HEK293 (cell line): ENCODE measurements around the gene TK2.
"Not testable (repeated sequence)": the region's sequence is repeated elsewhere in the genome, so short reads cannot be mapped to it uniquely, and the experiment has no call there.

Experiments
- BCL11A ChIP-seq: fragments of 450-650 bp; formaldehyde crosslinking; IDR thresholded peaks from 2 replicates; pipeline ENCODE4 v1.5.1; 2016; ENCODE audit warnings: low read depth, missing biosample characterization, missing genetic modification characterization
- HOXD13 ChIP-seq: sonication (generic); formaldehyde crosslinking; IDR thresholded peaks from 2 replicates; pipeline ENCODE4 v1.8.0; 2022; ENCODE audit warnings: missing genetic modification reagents, borderline replicate concordance
- RBAK ChIP-seq: fragments of 450-650 bp; formaldehyde crosslinking; IDR thresholded peaks from 2 replicates; pipeline ENCODE4 v1.5.1; 2016; ENCODE audit warnings: missing biosample characterization, missing genetic modification characterization
- ZBTB8A ChIP-seq: fragments of 450-650 bp; formaldehyde crosslinking; IDR thresholded peaks from 2 replicates; pipeline ENCODE4 v1.5.1; 2016; ENCODE audit warnings: missing biosample characterization, missing genetic modification characterization
- ZFP3 ChIP-seq: fragments of 450-650 bp; formaldehyde crosslinking; IDR thresholded peaks from 2 replicates; pipeline ENCODE4 v1.5.1; 2016; ENCODE audit warnings: low read depth, missing biosample characterization, missing genetic modification characterization
- ZNF169 ChIP-seq: fragments of 450-650 bp; formaldehyde crosslinking; IDR thresholded peaks from 2 replicates; pipeline ENCODE4 v1.5.1; 2016; ENCODE audit warnings: missing biosample characterization, missing genetic modification characterization
- ZNF777 ChIP-seq: fragments of 450-650 bp; formaldehyde crosslinking; IDR thresholded peaks from 2 replicates; pipeline ENCODE4 v1.5.1; 2017; ENCODE audit warnings: missing biosample characterization, missing genetic modification characterization, borderline replicate concordance
- ZNF837 ChIP-seq: fragments of 450-650 bp; formaldehyde crosslinking; IDR thresholded peaks from 2 replicates; pipeline ENCODE4 v1.5.1; 2016; ENCODE audit warnings: missing biosample characterization, missing genetic modification characterization
- TF ChIP-seq, protein P1 (sequence below): fragments of 450-650 bp; formaldehyde crosslinking; IDR thresholded peaks from 2 replicates; pipeline ENCODE4 v1.5.1; 2016; ENCODE audit warnings: missing biosample characterization, missing genetic modification characterization
- TF ChIP-seq, protein P2 (sequence below): fragments of 450-650 bp; formaldehyde crosslinking; IDR thresholded peaks from 2 replicates; pipeline ENCODE4 v1.5.1; 2016; ENCODE audit warnings: missing biosample characterization, missing genetic modification characterization
- TF ChIP-seq, protein P3 (sequence below): sonication (generic); formaldehyde crosslinking; IDR thresholded peaks from 2 replicates; pipeline ENCODE4 v1.8.1; 2022; ENCODE audit warnings: mild to moderate bottlenecking, moderate library complexity, missing genetic modification reagents
- TF ChIP-seq, protein P4 (sequence below): fragments of 450-650 bp; formaldehyde crosslinking; IDR thresholded peaks from 2 replicates; pipeline ENCODE4 v1.5.1; 2017; ENCODE audit warnings: missing biosample characterization, missing genetic modification characterization

DNA sequence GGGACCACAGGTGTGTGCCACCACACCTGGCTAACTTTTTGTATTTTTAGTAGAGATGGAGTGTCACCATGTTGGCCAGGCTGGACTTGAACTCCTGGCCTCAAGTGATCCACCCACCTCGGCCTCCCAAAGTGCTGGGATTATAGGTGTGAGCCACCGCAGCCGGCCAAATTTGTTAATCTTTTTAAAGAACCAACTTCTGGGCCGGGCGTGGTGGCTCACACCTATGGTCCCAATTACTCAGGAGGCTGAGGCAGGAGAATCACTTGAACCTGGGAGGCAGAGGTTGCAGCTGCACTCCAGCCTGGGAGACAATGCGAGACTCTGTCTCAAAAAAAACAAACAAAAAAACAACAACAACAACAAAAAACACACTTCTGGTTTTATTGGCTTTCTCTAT lies 84.0 kb downstream of the TK2 start:
- TF ChIP-seq, protein P1, sequence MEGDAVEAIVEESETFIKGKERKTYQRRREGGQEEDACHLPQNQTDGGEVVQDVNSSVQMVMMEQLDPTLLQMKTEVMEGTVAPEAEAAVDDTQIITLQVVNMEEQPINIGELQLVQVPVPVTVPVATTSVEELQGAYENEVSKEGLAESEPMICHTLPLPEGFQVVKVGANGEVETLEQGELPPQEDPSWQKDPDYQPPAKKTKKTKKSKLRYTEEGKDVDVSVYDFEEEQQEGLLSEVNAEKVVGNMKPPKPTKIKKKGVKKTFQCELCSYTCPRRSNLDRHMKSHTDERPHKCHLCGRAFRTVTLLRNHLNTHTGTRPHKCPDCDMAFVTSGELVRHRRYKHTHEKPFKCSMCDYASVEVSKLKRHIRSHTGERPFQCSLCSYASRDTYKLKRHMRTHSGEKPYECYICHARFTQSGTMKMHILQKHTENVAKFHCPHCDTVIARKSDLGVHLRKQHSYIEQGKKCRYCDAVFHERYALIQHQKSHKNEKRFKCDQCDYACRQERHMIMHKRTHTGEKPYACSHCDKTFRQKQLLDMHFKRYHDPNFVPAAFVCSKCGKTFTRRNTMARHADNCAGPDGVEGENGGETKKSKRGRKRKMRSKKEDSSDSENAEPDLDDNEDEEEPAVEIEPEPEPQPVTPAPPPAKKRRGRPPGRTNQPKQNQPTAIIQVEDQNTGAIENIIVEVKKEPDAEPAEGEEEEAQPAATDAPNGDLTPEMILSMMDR, result not testable (repeated sequence)
- TF ChIP-seq RBAK; HOXD13 (CRISPR knock-in tag); ZBTB8A; ZFP3 (tag by site-specific recombination); ZNF837; ZNF169; BCL11A; ZNF777 (tag by site-specific recombination): not testable (repeated sequence)
- TF ChIP-seq, protein P2, sequence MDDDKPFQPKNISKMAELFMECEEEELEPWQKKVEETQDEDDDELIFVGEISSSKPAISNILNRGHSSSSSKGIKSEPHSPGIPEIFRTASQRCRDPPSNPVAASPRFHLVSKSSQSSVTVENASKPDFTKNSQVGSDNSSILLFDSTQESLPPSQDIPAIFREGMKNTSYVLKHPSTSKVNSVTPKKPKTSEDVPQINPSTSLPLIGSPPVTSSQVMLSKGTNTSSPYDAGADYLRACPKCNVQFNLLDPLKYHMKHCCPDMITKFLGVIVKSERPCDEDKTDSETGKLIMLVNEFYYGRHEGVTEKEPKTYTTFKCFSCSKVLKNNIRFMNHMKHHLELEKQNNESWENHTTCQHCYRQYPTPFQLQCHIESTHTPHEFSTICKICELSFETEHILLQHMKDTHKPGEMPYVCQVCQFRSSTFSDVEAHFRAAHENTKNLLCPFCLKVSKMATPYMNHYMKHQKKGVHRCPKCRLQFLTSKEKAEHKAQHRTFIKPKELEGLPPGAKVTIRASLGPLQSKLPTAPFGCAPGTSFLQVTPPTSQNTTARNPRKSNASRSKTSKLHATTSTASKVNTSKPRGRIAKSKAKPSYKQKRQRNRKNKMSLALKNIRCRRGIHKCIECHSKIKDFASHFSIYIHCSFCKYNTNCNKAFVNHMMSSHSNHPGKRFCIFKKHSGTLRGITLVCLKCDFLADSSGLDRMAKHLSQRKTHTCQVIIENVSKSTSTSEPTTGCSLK (tag by site-specific recombination), result not testable (repeated sequence)
- TF ChIP-seq, protein P3, sequence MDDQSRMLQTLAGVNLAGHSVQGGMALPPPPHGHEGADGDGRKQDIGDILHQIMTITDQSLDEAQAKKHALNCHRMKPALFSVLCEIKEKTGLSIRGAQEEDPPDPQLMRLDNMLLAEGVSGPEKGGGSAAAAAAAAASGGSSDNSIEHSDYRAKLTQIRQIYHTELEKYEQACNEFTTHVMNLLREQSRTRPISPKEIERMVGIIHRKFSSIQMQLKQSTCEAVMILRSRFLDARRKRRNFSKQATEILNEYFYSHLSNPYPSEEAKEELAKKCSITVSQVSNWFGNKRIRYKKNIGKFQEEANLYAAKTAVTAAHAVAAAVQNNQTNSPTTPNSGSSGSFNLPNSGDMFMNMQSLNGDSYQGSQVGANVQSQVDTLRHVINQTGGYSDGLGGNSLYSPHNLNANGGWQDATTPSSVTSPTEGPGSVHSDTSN (CRISPR knock-in tag), result not testable (repeated sequence)
- TF ChIP-seq, protein P4, sequence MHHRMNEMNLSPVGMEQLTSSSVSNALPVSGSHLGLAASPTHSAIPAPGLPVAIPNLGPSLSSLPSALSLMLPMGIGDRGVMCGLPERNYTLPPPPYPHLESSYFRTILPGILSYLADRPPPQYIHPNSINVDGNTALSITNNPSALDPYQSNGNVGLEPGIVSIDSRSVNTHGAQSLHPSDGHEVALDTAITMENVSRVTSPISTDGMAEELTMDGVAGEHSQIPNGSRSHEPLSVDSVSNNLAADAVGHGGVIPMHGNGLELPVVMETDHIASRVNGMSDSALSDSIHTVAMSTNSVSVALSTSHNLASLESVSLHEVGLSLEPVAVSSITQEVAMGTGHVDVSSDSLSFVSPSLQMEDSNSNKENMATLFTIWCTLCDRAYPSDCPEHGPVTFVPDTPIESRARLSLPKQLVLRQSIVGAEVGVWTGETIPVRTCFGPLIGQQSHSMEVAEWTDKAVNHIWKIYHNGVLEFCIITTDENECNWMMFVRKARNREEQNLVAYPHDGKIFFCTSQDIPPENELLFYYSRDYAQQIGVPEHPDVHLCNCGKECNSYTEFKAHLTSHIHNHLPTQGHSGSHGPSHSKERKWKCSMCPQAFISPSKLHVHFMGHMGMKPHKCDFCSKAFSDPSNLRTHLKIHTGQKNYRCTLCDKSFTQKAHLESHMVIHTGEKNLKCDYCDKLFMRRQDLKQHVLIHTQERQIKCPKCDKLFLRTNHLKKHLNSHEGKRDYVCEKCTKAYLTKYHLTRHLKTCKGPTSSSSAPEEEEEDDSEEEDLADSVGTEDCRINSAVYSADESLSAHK (tag by site-specific recombination), result not testable (repeated sequence)
